ENCODE measurements around the gene MRPS7. TPM values are rescaled to one million over a fixed set of nuclear protein-coding genes. Genes with fewer than 3 reads are reported as not detected.
A peak's percentile ranks its signal among the peaks of the same experiment; 100 is the strongest.

Gene MRPS7
- total RNA-seq, 6 donors from 2014 or later: 23.7 to 56.7 (median 36.9) TPM

- TF ChIP-seq POLR2A (IDR thresholded peaks at IDR 0.05) (no peak), EP300 (IDR thresholded peaks at IDR 0.05) (no peak), POLR2AphosphoS5 (IDR thresholded peaks at IDR 0.05) (no peak), CTCF (IDR thresholded peaks at IDR 0.05) (no peak)
- Histone ChIP-seq H3K36me3 (peaks cover 51 to 100% (median 98%) of the 10 kb centered on the region in 4 donors), H3K27ac (no peak overlapping the region), H3K9me3 (no peaks in the 10 kb centered on the region), H3K4me1 (peaks cover 0 to 27% (median 0%) of the 10 kb centered on the region in 4 donors), H3K27me3 (no peaks in the 10 kb centered on the region), H3K4me3 (no peak overlapping the region)
- ATAC-seq (ENCODE audit: low FRiP score in 2 of 2): peak in 1 of 2 donors; percentile 13
- WGBS, 2 donors: 90 to 95% methylated on average over 7 of the region's 7 CpGs
- DNase-seq: no peak
These were observed 20.6 kb upstream of the MRPS7 start for GRCh38 chr17:75241143-75241430.

- peak in 1 of 2 donors; percentile 4 for ATAC-seq (ENCODE audit: low FRiP score in 2 of 2)
- TF ChIP-seq CTCF (IDR thresholded peaks at IDR 0.05): no peak
- no peak for TF ChIP-seq POLR2AphosphoS5 (IDR thresholded peaks at IDR 0.05)
- no peak for TF ChIP-seq POLR2A (IDR thresholded peaks at IDR 0.05)
- no peak for TF ChIP-seq EP300 (IDR thresholded peaks at IDR 0.05)
These were observed 20.2 kb upstream of the MRPS7 start for GRCh38 chr17:75241502-75241901.

GRCh38 chr17:75241996-75242460 is 19.7 kb upstream of the MRPS7 start:
- Histone ChIP-seq H3K4me1 (peaks cover 0 to 27% (median 0%) of the 10 kb centered on the region in 4 donors), H3K9me3 (no peaks in the 10 kb centered on the region), H3K4me3 (no peak overlapping the region), H3K36me3 (peaks cover 47 to 98% (median 94%) of the 10 kb centered on the region in 4 donors), H3K27ac (no peak overlapping the region), H3K27me3 (no peaks in the 10 kb centered on the region)
- 83 to 85% methylated on average over 9 to 15 of the region's 15 CpGs for WGBS, 2 donors
- ATAC-seq (ENCODE audit: low FRiP score in 2 of 2): peak in 1 of 2 donors; percentile 71
- no peak for TF ChIP-seq CTCF (IDR thresholded peaks at IDR 0.05)
- no peak for TF ChIP-seq POLR2A (IDR thresholded peaks at IDR 0.05)
- TF ChIP-seq EP300 (IDR thresholded peaks at IDR 0.05): no peak
- TF ChIP-seq POLR2AphosphoS5 (IDR thresholded peaks at IDR 0.05): no peak
- peak in 1 of 2 donors; percentile 44 for DNase-seq

More at GRCh38 chr17:75241502-75241901, 20.2 kb upstream of the MRPS7 start:
- Histone ChIP-seq H3K4me3 (no peak overlapping the region), H3K36me3 (peaks cover 49 to 100% (median 99%) of the 10 kb centered on the region in 4 donors), H3K4me1 (peaks cover 0 to 27% (median 0%) of the 10 kb centered on the region in 4 donors), H3K27me3 (no peaks in the 10 kb centered on the region), H3K9me3 (no peaks in the 10 kb centered on the region), H3K27ac (no peak overlapping the region)
- WGBS, 2 donors: 95% methylated on average over 9 of the region's 9 CpGs
- DNase-seq: no peak

- ATAC-seq (ENCODE audit: low FRiP score in 2 of 2): no peak
- H3K9me3 ChIP-seq: no peaks in the 10 kb centered on the region
- peak in 1 of 2 donors; percentile 59 for DNase-seq
- WGBS, 2 donors: 80 to 82% methylated on average over 11 to 17 of the region's 17 CpGs
- H3K4me3 ChIP-seq: no peak overlapping the region
- H3K36me3 ChIP-seq: peaks cover 47 to 93% (median 89%) of the 10 kb centered on the region in 4 donors
- H3K27ac ChIP-seq: no peak overlapping the region
- no peak for TF ChIP-seq POLR2A (IDR thresholded peaks at IDR 0.05)
- peaks cover 0 to 27% (median 0%) of the 10 kb centered on the region in 4 donors for H3K4me1 ChIP-seq
- no peaks in the 10 kb centered on the region for H3K27me3 ChIP-seq
These were observed 19.1 kb upstream of the MRPS7 start for GRCh38 chr17:75242461-75243042.

- no peak for TF ChIP-seq POLR2A (IDR thresholded peaks at IDR 0.05)
- no peak for TF ChIP-seq POLR2AphosphoS5 (IDR thresholded peaks at IDR 0.05)
- no peak for TF ChIP-seq CTCF (IDR thresholded peaks at IDR 0.05)
- no peak for TF ChIP-seq EP300 (IDR thresholded peaks at IDR 0.05)
- WGBS, 2 donors: 69 to 81% methylated on average over 21 to 22 of the region's 22 CpGs
- peaks cover 38 to 83% (median 73%) of the 10 kb centered on the region in 4 donors for H3K36me3 ChIP-seq
- H3K4me3 ChIP-seq: no peak overlapping the region
- H3K4me1 ChIP-seq: peaks cover 0 to 16% (median 0%) of the 10 kb centered on the region in 4 donors
- no peak overlapping the region for H3K27ac ChIP-seq
- H3K9me3 ChIP-seq: no peaks in the 10 kb centered on the region
- H3K27me3 ChIP-seq: no peaks in the 10 kb centered on the region
- DNase-seq (peak in 1 of 2 donors; percentile 72), ATAC-seq (ENCODE audit: low FRiP score in 2 of 2) (no peak)
These were observed 17.4 kb upstream of the MRPS7 start for GRCh38 chr17:75244133-75244866.
